Measurements from ENCODE around the gene PAIP2.
"Not testable (repeated sequence)": the region's sequence is repeated elsewhere in the genome, so short reads cannot be mapped to it uniquely, and the experiment has no call there.

Gene PAIP2

DNA sequence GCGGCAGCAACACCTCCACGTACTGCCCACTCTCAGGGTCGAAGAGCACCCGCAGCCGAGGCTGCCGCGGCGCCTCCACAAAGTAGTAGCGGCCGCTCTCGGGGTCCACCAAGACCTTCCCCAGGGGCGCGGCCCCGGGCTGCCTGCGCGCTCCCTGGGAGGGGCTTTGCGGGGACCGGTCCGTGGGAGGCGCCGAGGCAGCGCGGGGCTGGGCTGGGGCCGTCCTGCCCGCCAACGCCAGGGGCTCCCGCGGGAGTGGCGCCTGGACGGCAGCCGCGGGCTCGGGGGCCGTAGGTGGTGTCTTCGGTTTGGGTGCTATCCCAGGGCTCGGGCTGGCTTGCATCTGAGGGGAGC is 50.6 kb downstream of the PAIP2 start:
- no peak for DNase-seq (ENCODE audit: low spot score)

DNA sequence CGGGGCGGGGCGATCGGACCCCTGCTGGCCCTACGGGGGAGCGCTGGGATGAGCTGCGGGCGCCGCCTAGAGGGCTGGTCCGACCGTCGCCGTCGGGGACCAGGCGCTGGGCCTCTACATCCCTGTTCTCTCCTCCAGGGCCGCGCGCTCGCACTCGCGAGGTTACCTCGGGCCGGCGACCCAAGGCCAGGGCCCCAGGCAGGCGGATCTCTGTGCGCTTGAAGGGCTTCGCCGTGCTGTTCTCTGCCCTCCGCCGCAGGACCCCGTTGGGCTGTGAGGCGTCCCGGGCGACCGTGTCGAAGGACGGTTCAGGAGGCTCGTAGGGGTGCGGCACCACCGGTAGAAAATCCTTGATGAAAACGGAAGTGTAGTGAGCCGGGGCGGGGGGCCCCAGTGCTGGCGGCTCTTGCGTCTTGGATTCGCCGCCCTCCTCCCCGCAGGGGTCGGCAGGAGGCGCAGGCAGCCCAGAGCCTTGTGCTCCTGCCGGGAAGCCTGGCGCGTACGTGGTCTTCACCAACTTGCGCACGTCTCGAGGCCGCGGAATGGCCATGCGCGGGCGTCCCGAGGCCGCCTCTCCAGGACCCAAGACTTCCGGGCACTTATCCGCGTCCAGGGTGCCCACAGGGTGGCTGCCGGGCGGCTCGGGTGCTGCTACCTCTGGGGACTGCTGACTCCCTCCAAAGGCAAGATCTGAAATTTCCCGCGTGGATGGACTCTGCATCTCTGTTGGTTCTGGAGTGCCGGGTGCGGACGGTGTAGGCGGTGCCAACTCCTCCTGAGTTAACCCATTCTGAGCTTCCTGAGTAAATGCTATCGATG is 51.2 kb downstream of the PAIP2 start:
- peak; percentile 80 for DNase-seq (ENCODE audit: low spot score)

DNA sequence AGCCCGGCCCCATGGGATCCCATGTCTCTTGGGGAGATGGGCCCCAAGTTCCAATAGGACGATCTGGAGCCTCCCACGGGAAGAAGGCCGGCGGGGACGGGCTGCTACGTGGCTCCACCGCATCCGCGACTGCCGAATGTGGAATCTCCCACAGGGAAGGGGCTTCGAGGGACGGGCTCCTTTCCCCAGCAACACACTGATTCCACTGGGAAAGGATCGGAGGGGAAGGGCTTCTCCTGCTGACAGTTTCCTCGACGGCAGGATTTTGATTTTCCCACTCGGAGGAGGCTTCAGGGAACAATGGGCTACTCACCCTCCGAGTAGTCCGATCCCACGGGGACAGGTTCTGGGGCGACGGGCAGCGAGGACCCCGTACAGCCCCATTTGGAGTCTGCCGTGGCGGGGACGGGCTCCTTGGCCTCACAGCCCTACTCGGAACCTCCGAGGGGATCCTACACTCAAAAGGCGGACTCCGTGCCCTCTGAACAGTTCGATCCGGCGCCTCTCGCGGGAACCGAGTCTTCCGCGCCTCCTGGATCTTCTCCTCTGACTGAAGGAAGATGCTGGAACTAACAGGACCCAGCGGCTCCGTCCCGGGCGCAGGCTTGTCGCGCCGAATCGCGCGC is 52.0 kb downstream of the PAIP2 start:
- DNase-seq (ENCODE audit: low spot score) = no peak

DNA sequence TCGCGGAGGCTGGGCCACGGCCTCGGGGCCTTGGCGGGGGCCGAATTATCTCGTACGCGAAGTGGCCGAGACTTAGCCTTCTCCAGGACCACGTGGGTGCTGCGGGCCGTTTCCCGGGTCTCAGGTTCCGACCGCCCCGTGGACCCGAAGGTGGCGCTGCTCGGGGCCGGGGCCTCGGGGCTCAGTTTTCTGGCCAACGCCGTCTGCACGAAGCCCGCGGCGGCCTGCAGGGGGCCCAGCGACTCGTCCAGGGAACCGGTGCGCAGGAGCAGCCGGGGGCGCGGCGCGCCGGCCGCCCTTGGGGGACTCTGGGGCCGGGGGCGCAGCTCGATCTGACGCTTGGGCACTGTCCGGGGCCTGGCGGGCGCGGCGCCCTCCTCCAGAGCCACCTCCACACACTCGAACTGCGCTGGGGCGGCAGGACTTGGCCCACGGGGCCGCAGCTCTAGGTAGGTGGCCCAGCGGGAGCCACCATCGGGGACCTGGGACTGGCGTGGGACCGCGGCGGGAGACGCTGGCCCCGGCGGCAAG is 52.5 kb downstream of the PAIP2 start:
- DNase-seq (ENCODE audit: low spot score) = no peak

DNA sequence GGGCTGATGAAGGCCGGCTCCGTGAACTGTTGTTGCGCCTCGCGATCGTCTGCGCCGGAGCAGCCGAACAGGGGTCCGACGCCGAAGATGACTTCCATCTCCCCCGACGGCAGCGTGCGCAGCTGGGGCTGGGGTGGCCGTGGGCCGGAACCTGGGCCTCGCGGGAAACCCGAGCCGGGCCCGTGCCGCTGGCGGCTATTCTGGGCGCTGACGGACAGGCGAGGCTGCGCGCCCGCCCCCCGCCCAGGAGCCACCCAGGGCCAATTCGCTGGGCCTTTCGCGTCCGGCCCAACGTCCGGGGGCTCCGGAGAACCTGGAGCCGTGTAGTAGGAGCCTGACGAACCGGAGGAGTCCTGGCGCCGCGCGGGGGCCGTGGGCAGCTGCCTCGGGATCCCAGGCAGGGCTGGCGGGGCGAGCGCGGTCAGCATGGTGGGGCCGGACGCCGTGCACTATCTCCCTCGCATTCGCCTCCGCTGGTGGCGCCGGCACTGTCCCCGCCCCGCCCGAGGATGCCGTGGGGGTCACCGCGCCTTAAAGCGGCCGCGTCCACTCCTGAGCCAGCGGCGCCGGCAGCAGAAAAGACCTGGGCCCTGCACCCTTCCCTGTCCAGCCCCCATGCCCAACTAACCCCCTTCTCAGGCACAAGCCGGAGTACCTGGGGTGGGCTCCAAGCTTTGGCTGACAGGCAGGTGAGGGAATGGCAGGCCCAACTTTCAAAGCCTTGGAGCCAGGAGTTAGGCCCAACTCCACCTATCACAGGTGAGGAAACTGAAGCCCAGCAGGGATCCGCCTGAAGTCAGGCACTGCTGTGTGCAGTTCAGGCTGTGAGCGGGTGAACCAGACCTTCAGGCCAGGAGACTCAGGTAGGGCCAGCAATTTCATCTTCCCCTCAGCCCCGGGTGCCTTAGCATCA is 53.3 kb downstream of the PAIP2 start, which contains the start of gene PROB1:
PROB1 (minus strand) TSS at position 451 of the 913 bp plus-strand sequence; CDS start at position 428, 23 bp downstream.
- DNase-seq (ENCODE audit: low spot score) = no peak

DNA sequence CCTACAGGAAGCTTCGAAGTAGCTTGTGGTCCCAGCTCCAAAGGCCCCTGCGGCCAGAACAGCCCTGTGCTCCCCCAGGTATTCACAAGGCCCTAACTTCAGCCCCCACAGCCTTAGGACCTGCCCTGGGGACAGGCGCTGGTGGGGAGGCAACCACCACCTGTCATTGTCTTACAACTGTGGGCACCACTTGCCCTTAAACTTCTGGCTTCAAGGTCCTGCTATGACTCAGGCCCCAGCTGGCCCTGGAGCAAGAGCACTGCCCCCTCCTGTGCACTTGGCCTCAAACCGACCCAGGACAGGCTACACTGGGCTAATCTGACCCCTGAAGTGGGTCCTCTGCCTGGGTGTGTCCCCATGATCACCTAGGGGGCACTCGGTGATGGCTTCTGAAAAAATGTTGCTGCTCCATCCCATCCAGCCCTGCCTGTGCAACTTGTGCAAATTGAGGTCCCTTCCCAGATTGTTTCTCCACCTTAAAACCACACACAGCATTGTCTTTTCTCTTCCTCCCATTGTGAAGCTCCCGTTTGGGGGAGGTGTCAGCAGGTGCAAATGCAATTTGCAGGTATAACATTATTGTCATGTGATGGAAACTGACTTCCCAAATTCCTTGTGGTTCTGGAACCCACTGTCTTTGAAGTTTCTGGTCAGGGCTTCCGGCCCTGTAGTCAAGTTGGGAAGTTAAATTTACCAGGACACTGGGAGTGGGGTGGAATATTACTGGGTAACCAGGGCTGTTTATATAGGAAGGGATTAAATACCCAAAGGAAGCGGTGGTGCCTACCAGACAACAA is 54.4 kb downstream of the PAIP2 start:
- DNase-seq (ENCODE audit: low spot score) = peak; percentile 41

DNA sequence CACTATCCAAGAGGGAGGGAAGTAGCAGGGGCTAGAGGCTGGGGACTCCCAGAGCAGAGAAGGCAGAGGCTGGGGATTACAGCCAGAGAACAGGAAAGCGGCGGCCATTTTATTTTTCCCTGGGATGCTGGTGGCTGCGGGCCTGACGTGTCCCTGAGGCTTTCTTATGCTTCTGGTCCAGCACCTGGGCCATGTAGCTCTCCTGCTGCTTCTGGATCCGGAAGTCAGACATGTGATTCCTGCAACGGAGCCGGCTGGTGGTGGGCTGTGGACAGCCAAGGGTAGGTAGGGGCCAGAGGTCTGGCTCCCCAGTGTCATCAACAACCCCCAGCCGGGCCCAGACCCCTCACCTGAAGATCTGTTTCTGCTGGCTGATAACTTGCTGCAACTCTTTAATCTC is 55.0 kb downstream of the PAIP2 start:
- no peak for DNase-seq (ENCODE audit: low spot score)

DNA sequence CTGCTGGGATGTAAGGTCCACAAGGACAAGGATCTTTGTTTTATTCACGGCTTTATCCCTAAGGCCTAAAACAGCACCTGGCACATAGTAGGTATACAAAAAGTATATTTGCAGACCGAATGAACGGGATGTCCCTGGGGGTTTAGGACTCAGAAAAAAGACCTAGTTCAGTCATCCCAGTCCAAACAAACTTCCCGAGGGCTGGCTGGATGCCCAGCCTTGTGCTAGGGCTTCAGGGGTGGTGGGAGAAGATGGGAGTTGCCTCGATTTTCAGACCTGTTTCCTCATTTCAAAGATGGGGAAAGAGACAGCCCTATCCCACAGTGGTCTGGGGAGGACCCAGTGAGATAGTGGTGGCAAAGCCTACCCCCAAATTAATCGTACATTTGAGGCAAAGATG is 56.3 kb downstream of the PAIP2 start:
- no peak for DNase-seq (ENCODE audit: low spot score)

DNA sequence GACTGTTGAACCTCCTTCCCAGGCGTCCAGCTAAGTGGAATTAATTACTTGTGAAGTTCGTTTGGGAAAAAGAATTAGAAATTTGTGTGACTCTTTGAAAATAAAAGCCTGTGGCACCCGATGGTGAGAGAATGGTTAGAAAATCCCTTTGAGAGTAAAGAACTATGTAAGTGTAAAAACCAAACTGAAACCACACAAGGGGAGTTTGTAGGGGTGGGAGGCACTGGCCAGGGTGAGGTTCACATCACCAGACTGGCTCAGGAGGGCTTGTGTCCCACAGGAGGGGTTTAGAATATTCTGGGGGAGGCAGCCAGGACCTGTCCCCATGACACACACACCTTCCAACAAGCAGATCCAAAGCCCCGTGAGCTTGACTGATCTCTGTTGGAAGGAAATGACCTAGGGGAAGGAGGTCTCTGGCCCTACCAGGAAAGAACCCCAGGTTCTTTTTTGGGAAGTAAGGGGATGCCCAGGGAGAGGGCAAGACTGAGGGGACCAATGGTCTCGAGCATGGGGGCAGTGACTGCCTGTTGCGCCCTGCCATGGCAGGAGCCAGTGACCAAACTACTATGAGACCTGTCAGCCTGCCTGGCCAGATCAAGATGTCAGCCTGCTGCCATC is 58.0 kb downstream of the PAIP2 start:
- no peak for DNase-seq (ENCODE audit: low spot score)

DNA sequence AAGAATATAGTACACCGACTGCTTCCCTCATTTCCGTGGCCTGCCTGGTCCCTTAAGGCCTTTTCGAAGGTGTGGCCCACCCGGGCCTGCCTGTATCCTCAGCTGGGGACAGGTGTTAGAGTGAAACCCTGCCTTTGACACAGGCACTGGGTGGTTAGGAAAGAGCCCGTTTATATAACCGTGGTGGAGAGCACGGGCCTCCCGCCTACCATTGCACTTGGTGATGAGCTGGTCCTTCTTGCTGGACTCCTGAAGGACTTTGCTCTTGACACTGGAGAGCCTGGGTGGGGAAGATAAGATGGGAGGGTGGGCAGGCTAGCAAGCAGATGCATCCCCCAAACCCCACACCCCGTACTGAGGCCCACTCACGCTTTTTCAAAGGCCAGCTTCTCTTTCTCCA is 59.9 kb downstream of the PAIP2 start:
- no peak for DNase-seq (ENCODE audit: low spot score)

DNA sequence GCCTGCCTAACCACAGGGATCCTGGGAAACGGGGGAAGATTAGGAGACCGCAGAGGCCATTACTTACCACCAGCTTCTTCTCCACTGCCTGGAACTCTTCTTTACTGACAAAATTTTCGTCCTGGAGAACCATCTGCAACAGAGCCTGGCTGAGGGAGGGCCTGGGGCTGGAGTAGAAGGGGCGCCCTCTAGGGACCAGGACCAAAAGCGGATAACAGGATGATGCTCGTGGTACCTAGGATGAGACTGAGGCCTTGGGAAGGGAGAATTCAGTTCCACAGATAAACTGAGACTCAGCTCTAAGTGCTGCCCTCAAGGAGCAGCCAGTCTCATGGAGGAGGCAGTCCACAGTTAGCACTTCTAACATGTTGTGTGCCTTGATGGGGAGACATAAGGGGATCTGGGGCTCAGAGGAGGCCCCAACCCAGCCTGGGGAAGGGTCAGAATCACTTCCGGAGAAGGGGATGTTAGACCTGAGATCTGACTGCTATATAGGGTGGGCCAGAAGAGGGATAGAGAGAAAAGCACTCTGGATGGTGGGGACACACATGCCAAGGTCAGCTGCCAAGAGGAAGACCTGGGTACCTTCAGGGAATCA is 61.0 kb downstream of the PAIP2 start:
- peak; percentile 23 for DNase-seq (ENCODE audit: low spot score)

DNA sequence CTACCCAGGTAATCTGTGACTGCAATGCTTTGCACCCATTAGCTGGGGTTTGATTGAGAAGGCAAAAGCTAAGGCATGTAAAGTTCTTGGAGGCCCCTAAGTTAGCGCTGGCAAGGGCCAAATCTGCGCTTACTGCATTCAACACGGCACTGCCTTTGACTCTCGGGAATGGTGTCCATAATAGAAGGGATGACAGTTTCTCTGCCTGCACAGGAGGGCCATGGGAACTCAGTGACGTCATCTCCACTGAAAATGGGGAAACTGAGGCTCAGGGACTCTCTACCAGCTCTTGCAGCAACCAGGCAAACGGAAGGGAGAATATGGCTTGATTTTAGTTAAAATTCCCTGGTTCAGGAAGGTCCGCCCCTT is 61.7 kb downstream of the PAIP2 start:
- DNase-seq (ENCODE audit: low spot score) = no peak

DNA sequence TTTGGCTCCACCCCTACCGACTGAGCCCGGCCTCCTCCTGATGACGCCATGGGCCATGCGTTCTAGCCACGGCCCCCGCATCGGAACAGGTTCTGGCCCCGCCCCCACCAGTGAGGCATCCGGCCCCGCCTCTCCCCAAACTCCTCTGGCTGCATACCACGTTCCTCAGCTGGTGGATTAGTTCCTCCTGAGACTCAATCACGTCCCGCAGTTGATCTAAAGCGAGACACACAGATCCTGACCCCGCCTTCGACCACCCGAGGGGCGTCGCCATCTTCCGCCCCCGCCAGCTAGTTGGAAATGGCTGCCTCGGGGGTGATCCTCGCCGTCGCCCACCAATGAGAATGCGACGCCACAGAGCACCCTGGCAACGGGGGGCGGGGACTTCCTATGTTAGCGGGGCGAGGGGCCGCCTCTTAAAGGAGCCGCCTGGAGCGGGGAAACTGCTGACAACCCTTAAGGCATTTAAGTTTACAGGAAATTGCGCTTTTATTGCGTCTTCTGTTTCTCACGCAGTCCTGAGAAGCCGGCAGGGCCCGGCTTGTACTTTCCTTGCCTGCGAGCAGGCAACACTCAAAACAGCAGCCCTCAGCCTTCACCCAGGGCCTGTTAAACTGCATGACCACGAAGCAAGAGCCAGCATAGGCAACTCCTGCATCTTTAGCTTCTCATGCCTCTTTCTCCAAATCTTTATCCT is 62.3 kb downstream of the PAIP2 start, which contains the start of gene SPATA24:
SPATA24 (minus strand) TSS at position 303 of the 697 bp plus-strand sequence; CDS start at position 274, 29 bp downstream.
- DNase-seq (ENCODE audit: low spot score) = peak; percentile 96

DNA sequence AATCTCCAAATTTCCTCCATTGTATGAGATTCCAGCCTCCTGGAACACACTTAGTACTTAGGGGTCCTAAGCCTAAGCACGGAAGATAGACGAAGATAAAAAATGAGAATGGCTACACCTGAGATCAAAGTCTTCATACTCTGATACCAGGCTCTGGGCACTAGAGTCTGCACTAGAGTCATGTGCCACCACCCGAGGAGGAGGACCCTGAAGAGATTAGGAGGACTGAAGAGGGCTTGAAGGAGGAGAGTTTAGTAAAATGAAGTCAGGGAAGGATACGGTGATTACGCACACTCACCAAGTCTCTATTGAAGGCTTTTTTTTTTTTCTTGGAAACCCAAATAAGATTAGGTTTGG is 62.8 kb downstream of the PAIP2 start:
- DNase-seq (ENCODE audit: low spot score) = no peak

DNA sequence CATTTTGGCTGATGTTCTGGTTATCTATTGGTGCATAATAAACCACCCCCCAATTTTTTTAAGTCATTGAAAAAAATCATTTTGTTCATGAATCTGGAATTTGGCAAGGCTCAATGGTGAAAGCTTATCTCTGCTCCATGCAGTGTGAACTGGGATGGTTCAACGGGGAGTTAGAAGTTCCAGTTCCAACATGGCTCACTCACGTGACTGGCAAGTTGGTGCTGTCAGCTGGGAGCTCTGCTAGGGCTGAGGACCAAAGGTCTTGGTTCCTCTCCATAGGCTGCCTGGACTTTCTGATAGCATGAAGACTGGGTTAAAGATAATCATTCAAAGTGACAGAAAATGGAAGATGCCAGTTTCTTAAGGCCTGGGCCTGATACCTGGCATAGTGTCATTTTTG is 65.3 kb downstream of the PAIP2 start:
- no peak for DNase-seq (ENCODE audit: low spot score)

DNA sequence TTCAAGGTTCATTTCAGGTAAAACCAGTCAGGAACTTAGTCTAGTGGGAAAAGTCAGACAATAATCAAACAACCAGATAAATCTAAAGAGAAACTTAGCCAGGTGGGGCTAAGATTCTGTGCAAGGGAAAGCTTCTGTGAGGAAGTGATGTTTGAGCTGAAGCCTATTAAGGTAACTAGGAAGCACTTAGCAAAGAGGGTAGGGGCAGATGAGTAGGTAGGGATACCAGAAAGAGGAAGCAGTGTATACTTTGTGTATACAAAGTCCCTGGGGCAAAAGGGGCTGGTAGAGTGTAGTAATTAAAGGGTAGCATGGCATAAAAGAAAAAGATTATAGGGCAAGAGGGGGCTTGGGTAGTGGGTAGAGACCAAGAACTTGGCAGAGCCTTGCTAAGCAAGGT is 65.9 kb downstream of the PAIP2 start:
- DNase-seq (ENCODE audit: low spot score) = no peak

DNA sequence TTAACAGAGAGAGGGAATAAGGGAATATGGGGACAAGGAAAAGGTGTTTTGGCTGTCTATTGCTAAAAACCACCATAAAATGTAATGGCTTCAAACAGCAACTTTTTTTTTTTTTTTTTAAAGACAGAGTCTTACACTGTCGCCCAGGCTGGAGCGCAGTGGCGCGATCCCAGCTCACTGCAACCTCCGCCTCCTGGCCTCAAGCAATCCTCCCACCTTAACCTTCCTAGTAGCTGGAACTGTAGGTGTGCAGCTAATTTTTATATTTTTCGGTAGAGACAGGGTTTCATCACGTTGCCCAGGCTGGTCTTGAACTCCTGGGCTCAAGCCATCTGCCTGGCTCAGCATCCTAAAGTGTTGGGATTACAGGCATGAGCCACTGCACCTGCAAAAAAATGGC is 66.5 kb downstream of the PAIP2 start:
- DNase-seq (ENCODE audit: low spot score) = no peak

DNA sequence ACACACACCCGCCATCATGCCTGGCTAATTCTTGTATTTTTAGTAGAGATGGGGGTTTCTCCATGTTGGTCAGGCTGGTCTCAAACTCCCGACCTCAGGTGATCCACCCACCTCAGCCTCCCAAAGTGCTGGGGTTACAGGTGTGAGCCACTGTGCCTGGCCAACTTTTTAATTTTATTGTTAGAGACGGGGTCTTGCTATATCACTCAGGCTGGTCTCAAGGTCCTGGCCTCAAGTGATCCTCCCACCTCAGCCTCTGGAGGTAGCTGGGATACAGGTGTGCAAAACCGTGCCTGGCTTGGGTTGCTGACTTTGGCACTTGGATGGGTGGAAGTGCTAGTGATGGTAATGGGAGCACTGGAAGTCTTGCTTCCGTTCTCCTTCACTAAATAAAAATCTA is 67.5 kb downstream of the PAIP2 start:
- not testable (repeated sequence) for DNase-seq (ENCODE audit: low spot score)

DNA sequence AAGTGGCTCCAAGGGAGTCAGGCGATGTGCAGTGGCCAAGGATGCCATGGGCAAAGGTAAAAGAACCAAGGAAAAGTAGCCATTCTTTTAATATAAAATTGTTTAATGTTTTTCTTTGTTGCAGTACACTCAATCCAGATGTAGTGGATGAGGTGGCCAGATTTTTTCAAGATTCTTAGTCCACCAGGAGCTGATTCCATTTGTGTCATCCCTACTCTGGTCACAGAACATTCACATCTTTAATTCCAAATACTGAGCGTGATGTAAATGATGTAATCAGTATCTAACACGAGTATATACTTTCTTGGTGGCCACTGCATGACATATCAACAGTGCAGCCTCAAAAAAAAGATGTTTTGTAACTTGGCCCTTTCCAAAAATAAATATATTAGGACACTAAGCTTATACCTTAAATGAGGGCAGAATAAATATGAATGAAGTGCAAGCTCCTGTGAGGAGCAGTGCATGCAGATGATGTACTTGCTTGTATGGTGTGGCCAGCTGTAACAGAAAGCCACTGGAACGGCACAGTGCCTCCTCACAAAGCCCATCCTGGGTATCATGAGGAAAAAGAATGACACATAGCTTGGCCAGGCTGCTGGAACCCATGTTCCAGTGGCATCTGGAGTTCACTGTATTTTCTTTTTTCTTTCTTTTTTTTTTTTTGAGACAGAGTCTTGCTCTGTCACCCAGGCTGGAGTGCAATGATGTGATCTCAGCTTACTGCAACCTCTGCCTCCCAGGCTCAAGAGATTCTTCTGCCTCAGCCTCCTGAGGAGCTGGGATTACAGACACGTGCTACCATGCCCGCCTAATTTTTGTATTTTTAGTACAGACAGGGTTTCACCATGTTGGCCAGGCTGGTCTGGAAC is 68.7 kb downstream of the PAIP2 start:
- no peak for DNase-seq (ENCODE audit: low spot score)

Measured in RKO (cell line).